Non-pigmented ciliary epithelial cell (primary cell): ENCODE results near the gene TBC1D22A.

Source experiments
- DNase-seq: peaks from one replicate; pipeline ENCODE4 v3.0.0-alpha.2; 2010; ENCODE audit warnings: low read depth

The TBC1D22A gene

GRCh38 chr22:47143249-47143938 is 380.9 kb downstream of the TBC1D22A start:
- no peak for DNase-seq

GRCh38 chr22:47144076-47144765 is 381.8 kb downstream of the TBC1D22A start:
- DNase-seq: no peak

- no peak for DNase-seq
Observed at GRCh38 chr22:47144791-47145425, 382.5 kb downstream of the TBC1D22A start.

- no peak for DNase-seq
Observed at GRCh38 chr22:47145883-47146282, 383.4 kb downstream of the TBC1D22A start.

GRCh38 chr22:47146391-47146790 is 383.9 kb downstream of the TBC1D22A start:
- DNase-seq: no peak

- no peak for DNase-seq
Observed at GRCh38 chr22:47146941-47147340, 384.5 kb downstream of the TBC1D22A start.

GRCh38 chr22:47147572-47147971 is 385.1 kb downstream of the TBC1D22A start:
- DNase-seq: no peak

GRCh38 chr22:47148510-47148909 is 386.1 kb downstream of the TBC1D22A start:
- DNase-seq: no peak

- no peak for DNase-seq
Observed at GRCh38 chr22:47148956-47149728, 386.7 kb downstream of the TBC1D22A start.

- no peak for DNase-seq
Observed at GRCh38 chr22:47149976-47150375, 387.5 kb downstream of the TBC1D22A start.

- no peak for DNase-seq
Observed at GRCh38 chr22:47150426-47150825, 388.0 kb downstream of the TBC1D22A start.

- no peak for DNase-seq
Observed at GRCh38 chr22:47151064-47151463, 388.6 kb downstream of the TBC1D22A start.

GRCh38 chr22:47151490-47151889 is 389.0 kb downstream of the TBC1D22A start:
- DNase-seq: no peak

GRCh38 chr22:47152236-47152635 is 389.8 kb downstream of the TBC1D22A start:
- DNase-seq: no peak

GRCh38 chr22:47152938-47153337 is 390.5 kb downstream of the TBC1D22A start:
- no peak for DNase-seq

- no peak for DNase-seq
Observed at GRCh38 chr22:47153854-47154525, 391.5 kb downstream of the TBC1D22A start.

GRCh38 chr22:47154621-47155081 is 392.2 kb downstream of the TBC1D22A start:
- no peak for DNase-seq

- no peak for DNase-seq
Observed at GRCh38 chr22:47155131-47155885, 392.9 kb downstream of the TBC1D22A start.

GRCh38 chr22:47155912-47156311 is 393.5 kb downstream of the TBC1D22A start:
- no peak for DNase-seq

- DNase-seq: no peak
Observed at GRCh38 chr22:47156352-47157092, 394.1 kb downstream of the TBC1D22A start.
